SH-SY5Y (cell line): ENCODE results near the gene HRH3.

Source experiments
- GATA2 ChIP-seq: IDR thresholded peaks from 2 replicates; pipeline ENCODE4 v1.6.1; 2011; ENCODE audit warnings: mild to moderate bottlenecking, low read depth, low read length
- GATA3 ChIP-seq: IDR thresholded peaks from 2 replicates; pipeline ENCODE4 v1.6.1; 2011; ENCODE audit warnings: low read depth, mild to moderate bottlenecking, low read length, moderate library complexity

GRCh38 chr20:62178316-62179161, 41.5 kb downstream of the HRH3 start:
- TF ChIP-seq GATA2: no peak
- no peak for TF ChIP-seq GATA3
